ENCODE results near the gene DOK7. TPM values are rescaled to one million over a fixed set of nuclear protein-coding genes. Genes with fewer than 3 reads are reported as not detected.

Gene DOK7
- total and polyA plus RNA-seq, 2 experiments from 2014 or later: 0.23 to 1.8 TPM

DNA sequence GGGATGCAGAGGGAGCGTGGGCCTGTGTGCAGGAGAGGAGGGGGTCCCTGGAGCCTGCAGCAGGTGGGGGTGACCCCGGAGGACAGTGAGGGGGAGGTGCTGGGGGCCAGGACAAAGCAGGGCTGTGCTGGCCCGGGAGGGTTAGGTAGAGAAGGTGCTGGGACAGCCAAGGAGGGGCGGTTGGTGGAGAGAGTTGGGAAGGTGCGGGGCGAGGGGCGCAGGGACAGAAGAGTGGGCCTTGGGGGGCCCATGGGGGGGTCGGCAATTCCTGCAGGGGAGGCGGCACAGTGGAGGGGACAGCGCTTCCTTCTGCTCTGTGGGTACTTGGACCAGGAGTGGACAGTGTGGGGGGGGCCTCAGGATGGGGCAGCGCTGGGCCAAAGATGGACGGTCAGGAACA, 36.6 kb downstream of the DOK7 start:
- Histone ChIP-seq H3K36me3 (replicated peaks; ENCODE audit: insufficient read depth, low read depth) (no peaks in the 10 kb centered on the region), H3K27ac (no peak overlapping the region), H3K9me2 (replicated peaks; ENCODE audit: insufficient read depth) (no peaks in the 10 kb centered on the region), H3K4me2 (no peak overlapping the region), H3K27me3 (no peaks in the 10 kb centered on the region), H4K20me1 (ENCODE audit: insufficient read depth, poor library complexity, severe bottlenecking) (peaks cover 19% of the 10 kb centered on the region), H3K79me2 (peaks cover 3% of the 10 kb centered on the region), H2AFZ (no peak overlapping the region), H3K4me1 (ENCODE audit: insufficient read depth) (peaks cover 2% of the 10 kb centered on the region), H3K4me3 (no peak overlapping the region), H3K9me3 (ENCODE audit: low read depth) (no peaks in the 10 kb centered on the region)
- TF ChIP-seq, protein P1, sequence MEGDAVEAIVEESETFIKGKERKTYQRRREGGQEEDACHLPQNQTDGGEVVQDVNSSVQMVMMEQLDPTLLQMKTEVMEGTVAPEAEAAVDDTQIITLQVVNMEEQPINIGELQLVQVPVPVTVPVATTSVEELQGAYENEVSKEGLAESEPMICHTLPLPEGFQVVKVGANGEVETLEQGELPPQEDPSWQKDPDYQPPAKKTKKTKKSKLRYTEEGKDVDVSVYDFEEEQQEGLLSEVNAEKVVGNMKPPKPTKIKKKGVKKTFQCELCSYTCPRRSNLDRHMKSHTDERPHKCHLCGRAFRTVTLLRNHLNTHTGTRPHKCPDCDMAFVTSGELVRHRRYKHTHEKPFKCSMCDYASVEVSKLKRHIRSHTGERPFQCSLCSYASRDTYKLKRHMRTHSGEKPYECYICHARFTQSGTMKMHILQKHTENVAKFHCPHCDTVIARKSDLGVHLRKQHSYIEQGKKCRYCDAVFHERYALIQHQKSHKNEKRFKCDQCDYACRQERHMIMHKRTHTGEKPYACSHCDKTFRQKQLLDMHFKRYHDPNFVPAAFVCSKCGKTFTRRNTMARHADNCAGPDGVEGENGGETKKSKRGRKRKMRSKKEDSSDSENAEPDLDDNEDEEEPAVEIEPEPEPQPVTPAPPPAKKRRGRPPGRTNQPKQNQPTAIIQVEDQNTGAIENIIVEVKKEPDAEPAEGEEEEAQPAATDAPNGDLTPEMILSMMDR (IDR thresholded peaks at IDR 0.05; ENCODE audit: poor library complexity): no peak
- TF ChIP-seq EZH2phosphoT487 (IDR thresholded peaks at IDR 0.05; ENCODE audit: low read depth, severe bottlenecking, unreplicated experiment) (no peak), EZH2 (IDR thresholded peaks at IDR 0.05; ENCODE audit: borderline replicate concordance) (no peak)
- no peak for DNase-seq (ENCODE audit: low spot score)
- WGBS (ENCODE audit: low lambda C conversion rate, missing lambda C conversion rate): 100% methylated on average over 7 of the region's 12 CpGs

DNA sequence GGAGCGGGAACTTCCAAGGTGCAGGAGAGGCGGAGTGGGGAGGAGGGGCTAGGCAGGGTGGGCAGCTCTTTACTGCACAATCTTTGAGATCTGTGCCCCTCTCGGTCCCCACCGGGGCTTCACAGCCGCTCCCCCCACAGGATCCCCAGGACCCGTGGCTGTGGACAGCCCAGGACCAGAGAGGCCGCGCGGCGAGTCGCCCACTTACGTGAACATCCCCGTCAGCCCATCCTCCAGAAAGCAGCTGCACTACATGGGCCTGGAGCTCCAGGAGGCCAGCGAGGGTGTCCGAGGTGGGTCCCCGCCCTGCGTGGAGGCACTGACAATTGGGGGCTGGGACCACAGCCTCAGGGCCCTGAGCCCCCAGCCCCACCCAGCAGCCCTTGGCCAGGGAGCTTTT, 37.0 kb downstream of the DOK7 start:
- Histone ChIP-seq H3K9me3 (ENCODE audit: low read depth) (no peaks in the 10 kb centered on the region), H3K36me3 (replicated peaks; ENCODE audit: insufficient read depth, low read depth) (no peaks in the 10 kb centered on the region)

DNA sequence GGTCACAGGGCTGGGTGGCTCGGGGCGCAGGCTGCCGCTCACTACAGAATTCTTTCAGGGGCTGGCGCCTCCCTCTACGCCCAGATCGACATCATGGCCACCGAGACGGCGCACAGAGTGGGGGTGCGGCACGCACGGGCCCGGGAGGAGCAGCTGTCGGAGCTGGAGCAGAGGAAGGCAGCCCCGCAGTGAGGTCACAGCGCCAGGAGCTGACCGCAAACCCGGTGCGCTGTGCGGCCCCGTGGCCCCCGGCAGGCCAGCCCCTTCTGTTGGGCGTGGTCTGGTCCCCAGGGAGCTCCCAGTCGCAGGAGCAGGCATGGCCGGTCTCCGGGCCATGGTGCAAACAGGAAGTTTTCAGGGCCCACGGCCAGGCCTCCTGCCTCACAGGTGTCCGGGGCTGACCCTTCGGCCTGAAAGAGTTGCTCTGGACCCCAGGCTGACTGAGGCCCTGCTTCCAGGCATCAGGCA, 37.6 kb downstream of the DOK7 start:
- Histone ChIP-seq H3K4me3 (no peak overlapping the region), H3K9me2 (replicated peaks; ENCODE audit: insufficient read depth) (no peaks in the 10 kb centered on the region), H3K9me3 (ENCODE audit: low read depth) (no peaks in the 10 kb centered on the region), H3K4me2 (no peak overlapping the region), H2AFZ (no peak overlapping the region), H3K4me1 (ENCODE audit: insufficient read depth) (no peaks in the 10 kb centered on the region), H3K27me3 (no peaks in the 10 kb centered on the region), H3K36me3 (replicated peaks; ENCODE audit: insufficient read depth, low read depth) (no peaks in the 10 kb centered on the region), H3K27ac (no peak overlapping the region), H3K79me2 (peaks cover 3% of the 10 kb centered on the region), H4K20me1 (ENCODE audit: insufficient read depth, poor library complexity, severe bottlenecking) (peaks cover 19% of the 10 kb centered on the region)
- no peak for TF ChIP-seq EZH2 (IDR thresholded peaks at IDR 0.05; ENCODE audit: borderline replicate concordance)
- TF ChIP-seq, protein P1 (IDR thresholded peaks at IDR 0.05; ENCODE audit: poor library complexity): no peak
- TF ChIP-seq EZH2phosphoT487 (IDR thresholded peaks at IDR 0.05; ENCODE audit: low read depth, severe bottlenecking, unreplicated experiment): no peak
- DNase-seq (ENCODE audit: low spot score): no peak
- WGBS (ENCODE audit: low lambda C conversion rate, missing lambda C conversion rate): 97% methylated on average over 29 of the region's 29 CpGs

More for the DNA sequence above, 37.0 kb downstream of the DOK7 start:
- Histone ChIP-seq H2AFZ (no peak overlapping the region), H3K9me2 (replicated peaks; ENCODE audit: insufficient read depth) (no peaks in the 10 kb centered on the region), H3K4me3 (no peak overlapping the region), H3K27me3 (no peaks in the 10 kb centered on the region), H3K4me2 (no peak overlapping the region), H3K4me1 (ENCODE audit: insufficient read depth) (no peaks in the 10 kb centered on the region), H4K20me1 (ENCODE audit: insufficient read depth, poor library complexity, severe bottlenecking) (peaks cover 19% of the 10 kb centered on the region), H3K27ac (no peak overlapping the region), H3K79me2 (peaks cover 3% of the 10 kb centered on the region)
- DNase-seq (ENCODE audit: low spot score): no peak
- TF ChIP-seq, protein P1 (IDR thresholded peaks at IDR 0.05; ENCODE audit: poor library complexity): no peak
- no peak for TF ChIP-seq EZH2phosphoT487 (IDR thresholded peaks at IDR 0.05; ENCODE audit: low read depth, severe bottlenecking, unreplicated experiment)
- no peak for TF ChIP-seq EZH2 (IDR thresholded peaks at IDR 0.05; ENCODE audit: borderline replicate concordance)
- 99% methylated on average over 15 of the region's 17 CpGs for WGBS (ENCODE audit: low lambda C conversion rate, missing lambda C conversion rate)

Data from hepatocyte (in vitro differentiated cells).